ENCODE data around the gene TMOD4. TPM values are rescaled to one million over a fixed set of nuclear protein-coding genes. Genes with fewer than 3 reads are reported as not detected.

The TMOD4 gene
- total and polyA plus RNA-seq, 10 of the 15 experiments (the other 5 are each of a cell fraction or from before 2014, with no cell fraction given) = 0.30 to 1.2 (median 0.50) TPM; not detected in 1

GRCh38 chr1:151131701-151132334 lies 44.0 kb downstream of the TMOD4 start:
- intact Hi-C loops (cut with micrococcal nuclease; ENCODE audit: unreplicated experiment) (no loop called here), in situ Hi-C loops (cut with MboI) (no loop called here)
- H3K9me3 ChIP-seq (replicated peaks; ENCODE audit: control insufficient read depth, insufficient read depth, low read length) = no peaks in the 10 kb centered on the region
- H3K79me2 ChIP-seq (ENCODE audit: control insufficient read depth, insufficient read depth, low read length) = no peaks in the 10 kb centered on the region
- H4K20me1 ChIP-seq (ENCODE audit: control insufficient read depth, insufficient read depth) = no peaks in the 10 kb centered on the region
- FAIRE-seq (no peak), ATAC-seq (no peak), DNase-seq (ENCODE audit: low read depth, low spot score) (no peak)
- H2AFZ ChIP-seq (ENCODE audit: control insufficient read depth, low read depth, low read length) = peak overlapping the region; percentile 65
- H3K9ac ChIP-seq (ENCODE audit: control insufficient read depth, insufficient read depth, low read length) = peak overlapping the region; percentile 26; the same call in 1 of the 2 replicates
- H3K27ac ChIP-seq (ENCODE audit: control insufficient read depth, insufficient read depth) = 0 out of 2 replicates have a peak overlapping the region, but pooled peaks have one; percentile 15
- H3K27me3 ChIP-seq (replicated peaks in 1 of 2; ENCODE audit: control insufficient read depth in 2 of 2, insufficient read depth in 2 of 2, low read length in 1 of 2) = no peaks in the 10 kb centered on the region
- H3K4me1 ChIP-seq (ENCODE audit: control insufficient read depth, insufficient read depth, low read length) = peaks cover 8% of the 10 kb centered on the region; the same call in 1 of the 2 replicates
- no peaks in the 10 kb centered on the region for H3K36me3 ChIP-seq (ENCODE audit: control insufficient read depth in 2 of 2, insufficient read depth in 2 of 2, low read length in 1 of 2)
- 84% methylated on average over 37 of the region's 39 CpGs for WGBS (ENCODE audit: insufficient coverage, insufficient replicate concordance, low lambda C conversion rate, missing lambda C conversion rate)
- CTCF ChIA-PET = interaction anchor here (0.9 to 3.3 kb wide), 2 partner anchors 25 to 32 kb away, joined by 3 to 8 read pairs; partner anchors contain the start of gene TNFAIP8L2
- BruUV-seq (replicated peaks) = no TSS peak
- SMC1A ChIA-PET (ENCODE audit: uncharacterized antibody, unreplicated experiment) = interaction anchor here (1.3 kb wide), 1 partner anchor 58 kb away, joined by 3 read pairs; the partner anchor contains the start of gene VPS72
- H3K4me3 ChIP-seq = 0 out of 2 replicates have a peak overlapping the region, but pooled peaks have one; percentile 7
- RAD21 ChIA-PET (ENCODE audit: unreplicated experiment) = interaction anchor here (1.1 kb wide), 1 partner anchor 32 kb away, joined by 3 read pairs; no protein-coding TSS in a partner anchor
- POLR2A ChIA-PET = no interaction called here
- H3K4me2 ChIP-seq (ENCODE audit: control insufficient read depth, insufficient read depth) = peak overlapping the region; percentile 14
- no peak for TF ChIP-seq CHD2 (IDR thresholded peaks at IDR 0.05; ENCODE audit: borderline replicate concordance, low read depth, low read length)
- no peak for TF ChIP-seq MEF2A (IDR thresholded peaks at IDR 0.05; ENCODE audit: insufficient read depth, low read depth, low read length)
- no peak for TF ChIP-seq MAX (IDR thresholded peaks at IDR 0.05; ENCODE audit: low read depth, low read length)
- TF ChIP-seq KDM1A (IDR thresholded peaks at IDR 0.05; ENCODE audit: borderline replicate concordance) = no peak
- TF ChIP-seq REST (IDR thresholded peaks at IDR 0.05; ENCODE audit: low read depth, low read length) = no peak
- TF ChIP-seq NFIC (IDR thresholded peaks at IDR 0.05; ENCODE audit: low read depth, low read length) = no peak
- TF ChIP-seq ZNF207 (IDR thresholded peaks at IDR 0.05; ENCODE audit: borderline replicate concordance) = no peak
- no peak for TF ChIP-seq BACH1 (IDR thresholded peaks at IDR 0.05; ENCODE audit: borderline replicate concordance)
- no peak for TF ChIP-seq CBFB (IDR thresholded peaks at IDR 0.05; ENCODE audit: low read depth)
- TF ChIP-seq PAX8 (IDR thresholded peaks at IDR 0.05) = no peak
- TF ChIP-seq ZNF384 (IDR thresholded peaks at IDR 0.05; ENCODE audit: borderline replicate concordance, low read depth, low read length) = no peak
- TF ChIP-seq FOS (IDR thresholded peaks at IDR 0.05; ENCODE audit: borderline replicate concordance, extremely low read depth, insufficient read length) = no peak
- no peak for TF ChIP-seq RELB (IDR thresholded peaks at IDR 0.05; ENCODE audit: low read depth)
- TF ChIP-seq ZBTB4 (CRISPR knock-in tag; IDR thresholded peaks at IDR 0.05) = no peak
- no peak for TF ChIP-seq CREM (IDR thresholded peaks at IDR 0.05; ENCODE audit: low read depth)

Data from GM12878 (cell line).